Stimulated activated CD4-positive, alpha-beta T cell treated with anti-CD3 and anti-CD28 coated beads, Interleukin-12 subunit alpha, Interleukin-12 subunit beta, amount 100 ng/mL, for 48 hours (primary cell): ENCODE results near the gene MYMX.
"Not testable (repeated sequence)": the region's sequence is repeated elsewhere in the genome, so short reads cannot be mapped to it uniquely, and the experiment has no call there.

ENCODE experiments used
- DNase-seq, 3 donors: peaks; one replicate each; pipeline ENCODE4 v3.0.0-alpha.2; 2020; ENCODE audit warnings: low read depth in 2 of 3, low spot score in 1 of 3

Gene MYMX

DNA sequence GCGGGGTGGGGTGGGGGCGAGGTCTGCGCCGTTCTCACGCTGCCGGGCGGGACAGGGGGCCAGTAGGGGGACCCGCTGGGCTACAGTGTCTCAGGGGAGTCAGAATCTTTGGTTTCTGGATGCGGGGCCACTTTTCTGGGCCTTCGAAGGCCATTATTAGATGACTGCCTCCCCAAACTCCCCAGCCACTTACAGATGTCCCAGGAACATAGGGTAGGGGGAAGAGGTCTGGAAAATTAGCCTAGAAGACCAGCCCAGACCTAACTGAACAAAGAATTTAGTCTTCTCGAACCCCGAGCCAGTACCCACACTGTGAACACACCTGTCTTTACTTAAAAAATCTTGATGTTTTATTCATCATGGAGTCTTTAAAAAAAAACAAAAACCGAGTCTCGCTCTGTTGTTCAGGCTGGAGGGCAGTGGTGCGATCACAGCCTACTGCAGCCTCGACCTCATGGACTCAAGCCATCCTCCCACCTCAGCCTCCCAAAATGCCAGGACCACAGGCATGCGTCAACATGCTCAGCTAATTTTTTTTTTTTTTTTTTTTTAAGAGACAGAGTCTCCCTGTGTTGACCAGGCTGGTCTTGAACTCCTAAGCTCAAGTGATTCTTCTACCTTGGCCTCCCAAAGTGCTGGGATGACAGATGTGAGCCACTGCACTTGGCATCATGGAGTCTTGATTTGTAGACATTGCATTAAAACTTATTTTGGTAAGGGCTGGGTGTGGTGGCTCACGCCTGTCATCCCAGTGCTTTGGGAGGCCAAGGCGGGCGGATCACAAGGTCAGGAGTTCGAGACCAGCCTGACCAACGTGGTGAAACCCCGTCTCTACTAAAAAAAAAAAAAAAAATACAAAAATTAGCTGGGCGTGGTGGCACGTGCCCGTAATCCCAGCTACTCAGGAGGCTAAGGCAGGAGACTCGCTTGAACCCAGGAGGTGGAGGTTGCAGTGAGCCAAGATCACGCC is 3.4 kb downstream of the MYMX start:
- DNase-seq, result no peak

DNA sequence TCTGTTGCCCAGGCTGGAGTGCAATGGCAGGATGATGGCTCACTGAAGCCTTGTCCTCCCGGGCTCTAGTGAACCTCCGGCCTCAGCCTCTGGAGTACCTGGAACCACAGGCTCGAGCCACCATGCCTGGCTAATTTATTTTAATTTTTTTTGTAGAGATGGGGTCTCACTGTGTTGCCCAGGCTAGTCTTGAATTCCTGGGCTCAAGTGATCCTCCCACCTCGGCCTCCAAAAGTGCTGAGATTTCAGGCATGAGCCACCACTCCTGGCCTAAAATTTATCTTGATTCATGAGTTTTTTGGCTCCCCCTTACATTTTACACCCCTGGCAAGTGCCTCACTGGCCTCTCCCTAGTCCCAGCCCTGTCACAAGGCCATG is 4.2 kb downstream of the MYMX start:
- no peak for DNase-seq

DNA sequence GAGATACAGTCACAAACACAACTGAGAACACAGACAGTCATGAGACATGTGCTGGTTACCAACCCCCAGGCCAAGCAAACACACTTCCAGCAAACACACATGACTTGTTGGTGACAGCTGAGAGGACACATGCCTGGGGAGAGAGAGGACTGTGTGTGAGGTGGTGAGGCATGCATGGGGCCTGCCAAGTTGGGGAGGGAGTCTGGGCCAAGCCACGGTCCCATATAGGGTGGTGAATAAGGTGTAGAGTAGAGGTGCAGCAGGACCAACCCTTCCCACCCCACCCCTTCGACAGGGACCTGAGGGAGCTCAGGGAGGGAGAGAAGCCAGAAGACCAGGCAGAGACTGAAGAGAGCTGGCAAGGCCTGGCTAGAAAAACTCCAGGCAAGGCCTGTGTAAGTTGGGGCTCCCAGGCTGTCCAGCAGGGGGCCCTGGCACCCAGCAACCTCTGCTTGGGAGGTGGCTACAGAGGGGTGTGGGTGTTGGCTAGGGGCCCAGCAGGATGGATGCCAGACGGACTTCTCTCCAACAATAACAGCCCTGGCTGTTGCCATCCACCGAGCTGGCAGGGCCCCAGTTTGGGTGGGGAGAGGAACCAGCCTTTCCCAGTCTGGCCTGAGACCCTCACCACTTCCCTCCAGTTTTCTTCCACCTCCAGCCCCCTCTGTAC is 4.7 kb downstream of the MYMX start:
- DNase-seq, result peak; percentile 65 to 75 (median 67)

DNA sequence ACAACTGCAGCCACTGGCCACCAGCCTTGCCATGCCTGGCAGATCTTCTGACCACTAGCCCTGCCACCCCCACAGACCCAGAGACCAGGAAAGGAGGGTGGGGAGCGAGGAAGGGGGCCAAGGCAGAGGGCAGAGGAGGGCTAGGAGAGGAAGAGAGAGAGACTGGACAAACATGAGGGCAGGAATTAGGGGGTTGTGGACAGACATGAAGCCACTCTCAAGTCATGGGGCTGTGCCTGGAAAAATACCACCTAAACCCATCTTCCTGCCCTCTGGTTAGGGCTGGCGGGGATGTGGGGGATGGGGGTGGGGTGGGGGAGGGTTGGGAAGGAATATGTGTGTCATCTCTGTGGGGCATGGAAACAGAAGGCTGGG is 5.2 kb downstream of the MYMX start:
- no peak for DNase-seq

DNA sequence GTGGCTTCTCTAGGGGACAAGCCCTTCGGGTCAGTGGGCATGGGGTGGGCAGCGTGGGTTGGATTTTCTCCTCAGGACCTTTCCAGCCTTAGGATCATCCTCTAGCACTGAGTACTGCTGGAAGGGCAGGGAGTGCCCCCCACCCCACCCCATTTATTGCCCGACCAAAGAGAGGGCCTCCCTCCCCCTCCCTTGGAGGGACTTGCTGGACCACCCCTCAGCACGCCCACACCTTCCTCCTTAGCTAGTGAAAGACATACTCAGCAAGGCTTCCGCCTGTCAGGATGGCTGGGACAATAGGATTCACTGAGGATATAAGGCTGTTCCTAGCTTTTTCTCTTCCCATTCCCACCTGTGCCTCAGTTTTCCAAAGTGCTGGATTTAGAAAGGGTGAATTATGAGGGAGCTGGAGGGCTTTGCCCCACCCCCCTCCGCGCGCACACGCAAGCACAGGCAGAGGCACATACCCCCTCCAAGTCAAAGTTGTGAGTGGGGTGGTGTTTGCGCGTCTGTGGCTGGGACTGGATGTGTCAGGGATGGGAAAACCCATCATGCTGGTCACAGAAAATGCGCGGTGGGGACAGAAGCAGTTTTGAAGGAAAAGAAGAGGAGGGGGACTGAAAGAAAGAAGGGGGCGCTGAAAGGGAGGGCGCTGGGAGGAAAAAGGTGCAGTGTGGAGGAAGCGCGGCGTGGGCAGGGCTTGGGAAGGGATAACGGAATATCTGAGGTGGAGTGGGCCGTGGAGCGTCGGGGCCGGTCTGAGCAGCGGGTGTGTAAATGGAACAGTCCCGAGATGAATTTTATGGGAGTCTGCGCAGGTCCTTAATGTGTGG is 6.0 kb downstream of the MYMX start:
- DNase-seq, result no peak

DNA sequence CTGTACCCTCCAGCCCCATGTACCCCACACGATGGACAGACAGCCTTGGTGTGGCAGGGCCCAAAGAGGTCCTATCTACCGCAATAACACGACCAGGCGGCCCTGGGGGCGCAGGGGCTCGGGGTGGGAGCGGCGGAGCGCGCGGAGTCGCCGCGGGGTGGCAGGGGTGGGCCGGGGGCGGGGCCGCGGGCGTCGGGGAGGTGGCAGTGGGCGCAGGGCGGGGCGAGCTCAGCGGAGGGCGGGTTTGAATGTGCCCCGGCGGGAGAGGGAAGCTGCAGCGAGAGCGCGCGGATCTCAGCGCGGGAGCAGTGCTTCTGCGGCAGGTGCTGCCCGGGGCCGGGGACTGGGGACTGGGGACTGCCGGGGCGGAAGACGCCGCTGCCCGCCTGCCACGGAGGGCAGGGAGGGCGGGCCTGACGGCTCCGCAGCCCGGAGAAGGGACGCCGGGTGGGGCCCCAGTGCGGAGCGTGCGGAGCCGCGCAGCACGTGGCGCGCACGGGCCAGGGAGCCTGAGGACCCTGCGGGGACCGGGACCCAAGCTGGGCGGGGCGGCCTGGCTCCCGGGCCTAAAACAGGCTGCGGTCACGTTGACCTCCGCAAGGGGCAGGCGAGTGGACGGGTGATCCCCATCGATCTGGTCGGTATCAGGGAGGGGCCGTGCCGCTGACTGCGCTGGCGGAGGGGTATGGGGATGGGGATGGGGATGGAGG is 6.7 kb downstream of the MYMX start, which contains the start of gene SLC29A1:
Gene SLC29A1 (plus strand): TSS at position 277 of the 710 bp plus-strand sequence. CDS start 3,719 bp downstream, outside the sequence.
- DNase-seq, result peak; percentile 70 to 87 (median 73)

DNA sequence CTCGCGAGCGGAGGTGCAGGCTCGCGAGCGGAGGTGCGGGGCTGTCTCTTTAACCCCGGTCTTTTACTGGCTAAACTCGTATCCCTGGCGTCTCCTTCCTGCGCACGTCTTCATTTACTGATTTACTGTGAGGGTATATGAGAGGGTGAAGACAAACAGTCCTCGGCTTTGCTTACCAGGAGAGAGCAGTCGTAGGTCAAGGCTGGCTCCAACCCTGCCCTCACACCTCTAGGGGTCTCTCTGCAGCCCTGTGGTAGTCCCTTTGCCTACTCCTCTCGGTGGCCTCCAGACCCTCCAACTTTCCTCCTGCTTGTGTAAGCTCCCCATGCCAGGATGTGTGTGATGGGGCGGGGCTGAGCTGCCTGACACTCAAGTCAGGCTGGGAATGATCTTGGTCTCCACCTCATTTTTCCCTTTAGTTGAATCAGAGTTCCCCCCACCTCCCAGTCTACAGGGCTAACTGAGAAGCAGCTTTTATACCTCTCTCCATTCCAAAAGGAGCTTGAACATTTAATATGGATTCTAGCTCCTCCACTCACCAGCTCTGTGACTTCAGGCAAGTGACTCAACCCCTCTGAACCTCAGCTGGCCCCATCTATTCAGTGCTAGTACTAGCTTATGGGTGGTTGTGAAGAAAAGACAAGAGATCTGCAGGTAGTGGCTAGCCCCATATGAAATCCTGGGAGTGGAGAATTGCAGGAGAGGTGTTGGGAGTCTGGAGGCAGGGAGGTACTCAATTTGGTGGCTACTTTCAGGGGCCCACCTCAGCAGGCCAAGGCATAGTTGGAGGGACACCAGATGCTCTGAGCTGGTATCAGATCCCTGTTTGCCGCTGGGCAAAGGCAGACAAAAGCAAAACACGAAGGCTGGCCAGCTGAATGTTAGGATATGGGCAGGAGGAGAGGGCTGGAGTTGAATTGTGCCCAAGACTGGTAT is 7.6 kb downstream of the MYMX start:
- DNase-seq, result no peak

DNA sequence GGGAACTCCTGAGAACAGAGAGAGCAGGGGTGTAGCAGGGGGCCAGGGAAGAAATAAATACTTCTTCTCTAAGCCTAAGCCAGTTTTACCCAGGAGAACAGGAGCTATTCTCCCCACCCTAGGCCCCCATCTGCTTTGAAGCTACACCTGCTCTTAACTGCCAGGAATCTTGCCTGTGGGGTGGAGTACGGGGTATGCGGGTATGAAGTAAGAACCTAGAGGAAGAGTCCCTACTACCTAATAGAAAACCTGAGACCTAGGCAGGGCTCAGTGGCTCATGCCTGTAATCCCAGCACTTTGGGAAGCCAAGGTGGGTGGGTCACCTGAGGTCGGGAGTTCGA is 8.2 kb downstream of the MYMX start:
- DNase-seq, result no peak

DNA sequence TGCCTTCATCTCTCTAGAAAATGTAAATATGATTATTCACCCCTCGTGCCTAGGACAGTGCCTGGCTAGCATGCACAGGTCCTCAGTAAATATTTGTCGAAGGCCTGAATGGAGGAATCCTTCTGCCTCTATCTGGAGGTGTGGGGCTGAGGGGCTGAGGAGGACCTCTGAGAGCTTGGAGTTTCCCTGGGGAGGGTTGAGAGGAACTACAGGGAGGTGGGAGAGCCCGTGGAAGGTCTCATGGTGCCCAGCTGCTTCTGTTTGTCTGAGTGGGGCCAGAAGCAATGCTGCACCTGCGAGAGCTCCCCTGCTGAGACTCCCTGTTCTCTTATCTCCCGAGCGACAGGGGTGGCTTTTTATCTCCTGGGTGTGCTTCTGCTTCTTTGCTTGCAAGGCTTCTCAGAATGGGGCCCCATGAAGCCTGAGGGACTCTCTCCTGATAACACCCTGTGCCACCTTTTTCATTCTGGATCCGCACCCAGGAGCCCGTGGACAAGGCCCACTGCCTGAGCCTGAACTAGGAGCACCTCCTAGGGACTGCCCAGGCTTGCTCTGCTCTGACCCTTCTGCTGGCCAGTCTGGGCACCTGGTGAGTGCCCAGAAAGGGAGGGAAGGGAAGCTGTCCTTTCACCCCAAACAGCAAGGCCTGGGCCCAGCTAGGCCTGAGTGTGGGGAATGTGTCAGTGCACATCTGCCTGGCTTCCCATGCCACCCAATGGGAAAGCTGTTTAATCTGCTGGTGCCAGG is 9.0 kb downstream of the MYMX start:
- DNase-seq, result no peak

DNA sequence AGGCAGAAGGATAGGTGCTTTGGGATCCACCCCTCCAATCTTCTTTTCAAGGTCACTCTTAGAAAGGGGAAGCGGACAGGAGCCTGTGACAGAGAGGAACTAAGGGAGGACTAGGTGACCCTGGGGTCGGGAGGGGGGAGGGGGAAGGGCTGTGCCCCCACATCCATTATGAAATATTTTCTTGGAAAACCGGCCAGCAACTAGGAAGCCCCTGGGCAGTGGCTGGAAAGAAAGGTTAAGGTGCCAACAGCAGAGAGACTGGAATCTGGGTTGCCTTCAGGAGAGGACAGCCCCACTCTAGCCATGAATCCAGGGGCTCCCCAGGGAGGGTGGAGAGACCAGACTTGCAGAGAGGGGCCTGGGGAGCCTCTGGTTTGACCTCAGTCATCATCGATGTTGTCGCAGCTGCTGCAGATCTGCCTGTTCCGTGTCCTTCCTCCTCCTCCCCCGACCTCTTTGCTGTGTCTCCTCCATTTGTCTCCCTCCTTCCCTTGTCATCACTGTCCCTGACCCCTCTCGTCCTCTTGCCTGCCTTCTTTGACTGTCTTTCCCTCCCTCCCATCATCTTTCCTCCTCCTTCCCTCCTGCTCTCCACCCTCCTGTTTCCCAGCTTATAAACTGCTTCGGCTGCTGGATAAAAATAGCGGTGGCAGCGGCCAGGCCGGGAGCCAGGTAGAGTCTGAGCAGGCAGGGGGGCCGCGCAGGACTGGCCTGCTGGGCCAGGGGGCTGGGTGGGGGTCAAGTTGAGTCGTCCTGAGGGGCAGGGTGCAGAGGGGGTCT is 9.8 kb downstream of the MYMX start:
- DNase-seq, result no peak

DNA sequence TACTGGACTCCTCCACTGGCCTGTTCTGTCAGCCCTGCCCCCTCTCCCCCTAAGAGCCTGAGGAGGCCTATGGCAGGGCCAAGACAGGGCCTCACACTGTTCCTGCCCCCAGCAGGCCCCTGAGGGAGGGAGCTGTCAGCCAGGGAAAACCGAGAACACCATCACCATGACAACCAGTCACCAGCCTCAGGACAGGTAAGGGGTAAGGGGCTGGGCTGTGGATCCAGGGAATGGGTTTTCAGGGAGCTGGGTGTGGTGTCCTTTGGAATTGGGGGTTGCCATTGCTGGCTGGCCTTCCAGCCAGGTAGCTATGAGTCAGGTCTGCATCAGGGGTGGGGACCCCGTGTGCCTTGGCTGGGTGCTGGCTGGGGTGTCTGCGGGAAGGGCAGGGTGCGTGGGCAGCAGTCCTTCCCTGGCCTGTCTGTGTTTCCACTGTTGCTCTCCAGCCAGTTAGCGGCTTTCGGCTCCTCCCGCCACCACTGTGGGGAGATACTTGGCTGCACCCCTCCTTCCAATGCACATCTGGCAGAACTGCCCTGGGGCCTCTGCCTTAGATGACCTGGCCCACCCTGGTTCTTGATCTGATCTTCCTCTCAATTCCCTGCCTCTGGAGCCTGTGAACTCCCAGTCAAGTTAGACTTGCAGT is 10.5 kb downstream of the MYMX start:
- DNase-seq, result no peak

DNA sequence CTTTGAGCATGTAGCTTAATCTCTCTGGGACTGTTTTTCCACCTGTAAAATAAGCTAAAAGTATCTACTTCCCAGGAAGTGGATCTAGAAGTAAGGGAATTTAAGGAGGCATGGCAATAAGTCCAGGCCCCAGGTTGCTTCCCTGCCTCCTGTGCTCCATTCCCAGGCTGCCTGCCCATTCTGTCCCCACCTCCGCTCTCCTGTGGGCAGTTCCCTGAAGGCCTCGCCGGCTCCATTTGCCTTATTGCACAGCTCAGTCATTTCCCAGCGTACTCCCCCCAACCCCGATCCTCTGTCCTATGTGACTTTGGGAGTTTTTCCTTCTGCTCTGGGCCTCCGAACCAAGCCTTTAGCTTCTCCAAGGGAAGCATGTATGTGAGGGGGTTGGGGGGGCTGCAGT is 11.3 kb downstream of the MYMX start:
- DNase-seq, result no peak

DNA sequence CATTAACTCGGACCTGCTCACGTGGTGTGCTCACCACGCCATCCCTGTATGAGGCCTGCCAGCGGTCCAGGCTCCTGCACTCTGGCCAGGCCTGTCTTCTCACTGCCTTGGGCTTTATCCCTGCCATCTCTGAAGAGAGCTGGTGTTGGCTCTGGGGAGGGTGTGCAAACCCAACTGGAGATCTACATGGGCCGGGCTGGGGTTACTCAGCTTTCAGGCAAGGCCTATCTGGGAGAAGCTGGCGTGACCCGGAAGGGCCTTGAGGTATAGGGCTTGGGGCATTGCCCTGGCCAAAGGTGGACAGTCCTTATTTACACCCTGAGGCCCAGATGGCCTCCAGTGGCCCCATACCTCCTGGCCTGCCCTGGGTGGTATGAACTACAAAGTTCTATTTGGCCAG is 11.7 kb downstream of the MYMX start:
- DNase-seq, result no peak

DNA sequence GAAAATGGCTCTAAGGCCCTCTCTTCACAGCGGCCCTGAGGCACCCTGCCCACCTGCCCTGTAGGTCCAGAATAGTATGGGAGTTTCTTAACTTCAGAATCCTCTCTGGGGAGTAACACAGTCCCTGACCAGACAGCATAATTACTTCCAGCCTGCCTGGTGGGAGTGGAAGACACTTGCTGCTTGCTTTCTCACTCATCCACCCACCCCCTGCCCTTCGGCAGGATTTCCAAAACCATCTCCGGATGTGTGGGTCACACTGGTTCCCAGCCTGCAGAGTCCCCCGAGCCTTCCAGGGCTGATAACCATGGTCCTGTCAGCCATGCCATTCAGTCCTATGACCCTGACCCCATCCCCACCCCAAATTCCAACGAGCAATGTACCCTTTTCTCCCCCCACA is 12.1 kb downstream of the MYMX start:
- DNase-seq, result no peak

DNA sequence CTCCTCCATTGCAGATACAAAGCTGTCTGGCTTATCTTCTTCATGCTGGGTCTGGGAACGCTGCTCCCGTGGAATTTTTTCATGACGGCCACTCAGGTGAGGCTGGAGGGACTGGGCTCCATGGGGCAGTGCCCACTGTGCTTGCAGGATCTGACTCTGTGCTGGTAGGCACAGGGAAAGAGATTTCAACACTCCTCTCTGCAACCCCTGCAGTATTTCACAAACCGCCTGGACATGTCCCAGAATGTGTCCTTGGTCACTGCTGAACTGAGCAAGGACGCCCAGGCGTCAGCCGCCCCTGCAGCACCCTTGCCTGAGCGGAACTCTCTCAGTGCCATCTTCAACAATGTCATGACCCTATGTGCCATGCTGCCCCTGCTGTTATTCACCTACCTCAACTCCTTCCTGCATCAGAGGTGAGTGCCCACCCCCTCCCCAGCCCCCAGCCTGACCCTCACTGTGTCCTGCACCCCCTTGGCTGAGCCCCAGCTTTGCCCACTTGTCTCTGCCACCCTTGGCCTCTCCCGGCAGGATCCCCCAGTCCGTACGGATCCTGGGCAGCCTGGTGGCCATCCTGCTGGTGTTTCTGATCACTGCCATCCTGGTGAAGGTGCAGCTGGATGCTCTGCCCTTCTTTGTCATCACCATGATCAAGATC is 12.8 kb downstream of the MYMX start:
- no peak for DNase-seq

DNA sequence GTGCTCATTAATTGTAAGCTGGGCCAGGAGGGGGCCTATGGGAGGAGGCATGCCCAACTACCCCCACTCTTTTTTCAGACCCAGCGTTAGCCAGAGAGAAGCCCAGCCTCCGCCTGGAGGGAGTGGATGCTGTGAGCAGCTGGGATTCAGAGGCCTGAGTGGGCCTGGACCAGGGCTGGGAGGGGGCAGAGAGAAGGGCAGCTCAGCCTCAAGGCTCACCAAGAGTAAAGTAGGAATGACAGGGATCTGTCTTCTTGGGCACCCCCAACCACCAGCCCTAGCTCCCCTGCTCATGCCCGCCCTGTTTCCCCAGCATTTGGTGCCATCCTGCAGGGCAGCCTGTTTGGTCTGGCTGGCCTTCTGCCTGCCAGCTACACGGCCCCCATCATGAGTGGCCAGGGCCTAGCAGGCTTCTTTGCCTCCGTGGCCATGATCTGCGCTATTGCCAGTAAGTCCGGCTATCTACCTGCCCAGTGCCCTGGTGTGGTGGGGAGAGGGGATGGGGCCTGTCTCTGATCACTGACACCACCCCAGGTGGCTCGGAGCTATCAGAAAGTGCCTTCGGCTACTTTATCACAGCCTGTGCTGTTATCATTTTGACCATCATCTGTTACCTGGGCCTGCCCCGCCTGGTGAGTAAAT is 13.4 kb downstream of the MYMX start:
- no peak for DNase-seq

DNA sequence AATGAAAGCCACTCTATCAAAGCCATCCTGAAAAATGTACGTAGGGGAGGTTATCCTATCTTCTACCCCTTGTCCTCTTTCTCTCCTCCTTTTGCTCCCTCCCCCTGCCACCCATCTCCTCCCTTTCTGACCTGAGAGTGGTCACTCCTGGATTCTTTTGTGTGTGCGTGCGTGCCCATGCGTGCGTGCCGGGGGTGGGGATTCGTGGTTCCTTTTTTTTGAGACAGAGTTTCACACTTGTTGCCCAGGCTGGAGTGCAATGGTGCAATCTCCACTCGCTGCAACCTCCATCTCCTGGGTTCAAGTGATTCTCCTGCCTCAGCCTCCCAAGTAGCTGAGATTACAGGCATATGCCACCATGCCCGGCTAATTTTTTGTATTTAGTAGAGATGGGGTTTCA is 14.7 kb downstream of the MYMX start:
- not testable (repeated sequence) for DNase-seq
